IMR-90 (cell line): ENCODE data around the gene TXNL4A. TPM values are rescaled to one million over a fixed set of nuclear protein-coding genes. Genes with fewer than 3 reads are reported as not detected.

Experiments
- ATAC-seq: fragments of 200-7000 bp; cut with Tn5 transposase; 2 replicates; pipeline ENCODE4 v1.9.1; 2020; ENCODE audit warnings: low read depth, mild to moderate bottlenecking, moderate library complexity
- BruUV-seq: library from RNA; stranded (reverse); fragments of 400-500 nt; replicated peaks from 2 replicates; lab custom pipeline; 2021; lab: Mats Ljungman, UMichigan
- CTCF ChIA-PET: fragments of 300-600 bp; formaldehyde crosslinking; extraction: SDS; loops from one replicate; lab custom pipeline; 2021; ENCODE audit warnings: antibody characterized with exemption; lab: Yijun Ruan, JAX
- POLR2A ChIA-PET: fragments of 300-600 bp; sonication (Branson Sonifier 250); formaldehyde crosslinking; loops from one replicate; lab custom pipeline; 2022; ENCODE audit warnings: antibody characterized with exemption; ENCODE audit not compliant: unreplicated experiment; lab: Charles Lee
- DNase-seq: peaks from one replicate; pipeline ENCODE4 v3.0.0; 2013
- H2AFZ ChIP-seq: replicated peaks from 2 replicates; pipeline ENCODE3; 2013; ENCODE audit warnings: low read length, mild to moderate bottlenecking; ENCODE audit not compliant: poor library complexity
- H2AK5ac ChIP-seq: 2 replicates; pipeline ENCODE4 v1.6.1; 2013; ENCODE audit warnings: low read depth, low read length, inconsistent platforms
- H2AK9ac ChIP-seq: replicated peaks from 2 replicates; pipeline ENCODE3; 2013; ENCODE audit warnings: mild to moderate bottlenecking, low read depth, low read length, moderate library complexity; ENCODE audit not compliant: poor library complexity
- H2BK120ac ChIP-seq: 2 replicates; pipeline ENCODE4 v1.6.1; 2013; ENCODE audit warnings: low read depth, low read length, inconsistent platforms
- H2BK15ac ChIP-seq: 3 replicates; pipeline ENCODE4 v1.6.1; 2013; ENCODE audit warnings: low read depth, low read length, inconsistent platforms
- H2BK20ac ChIP-seq: 2 replicates; pipeline ENCODE4 v1.6.1; 2013; ENCODE audit warnings: low read depth, mild to moderate bottlenecking, inconsistent platforms, low read length, moderate library complexity
- H2BK5ac ChIP-seq: 2 replicates; pipeline ENCODE4 v1.6.1; 2013; ENCODE audit warnings: mild to moderate bottlenecking, low read depth, low read length, inconsistent platforms; ENCODE audit not compliant: poor library complexity, severe bottlenecking
- H3K14ac ChIP-seq: replicated peaks from 2 replicates; pipeline ENCODE4 v1.6.1; 2013; ENCODE audit warnings: low read depth, low read length, inconsistent platforms
- H3K18ac ChIP-seq: 2 replicates; pipeline ENCODE4 v1.6.1; 2013; ENCODE audit warnings: low read depth, low read length, control low read depth
- H3K23ac ChIP-seq: 2 replicates; pipeline ENCODE4 v1.6.1; 2013; ENCODE audit warnings: low read depth, low read length, inconsistent platforms
- H3K27ac ChIP-seq: 2 replicates; pipeline ENCODE4 v1.5.1; 2013; ENCODE audit warnings: mild to moderate bottlenecking, control low read depth, low read length; ENCODE audit not compliant: insufficient read depth
- H3K27me3 ChIP-seq: 2 replicates; pipeline ENCODE4 v1.6.1; 2013; ENCODE audit warnings: low read length; ENCODE audit not compliant: control insufficient read depth, insufficient read depth
- H3K36me3 ChIP-seq: 2 replicates; pipeline ENCODE4 v1.6.1; 2013; ENCODE audit warnings: low read length, mixed read lengths; ENCODE audit not compliant: control insufficient read depth, insufficient read depth
- H3K4ac ChIP-seq: 2 replicates; pipeline ENCODE4 v1.6.1; 2013; ENCODE audit warnings: low read depth, low read length, inconsistent platforms
- H3K4me1 ChIP-seq: 2 replicates; pipeline ENCODE4 v1.6.1; 2013; ENCODE audit warnings: low read length, mixed read lengths; ENCODE audit not compliant: control insufficient read depth, insufficient read depth
- H3K4me2 ChIP-seq: 2 replicates; pipeline ENCODE4 v1.6.1; 2013; ENCODE audit warnings: low read depth, mild to moderate bottlenecking, control low read depth, low read length, moderate library complexity
- H3K4me3 ChIP-seq: 2 replicates; pipeline ENCODE4 v1.5.1; 2013; ENCODE audit warnings: low read depth, mild to moderate bottlenecking, control low read depth, low read length, moderate library complexity; ENCODE audit not compliant: insufficient read depth
- H3K56ac ChIP-seq: 2 replicates; pipeline ENCODE4 v1.6.1; 2013; ENCODE audit warnings: low read length, inconsistent platforms; ENCODE audit not compliant: insufficient read depth; ENCODE audit errors: extremely low read depth
- H3K79me1 ChIP-seq, 2 experiments: 2 replicates each; pipeline ENCODE4 v1.6.1; 2013; ENCODE audit warnings: low read length in 2 of 2, inconsistent platforms in 1 of 2, low read depth in 1 of 2
- H3K9ac ChIP-seq: 2 replicates; pipeline ENCODE4 v1.6.1; 2013; ENCODE audit warnings: low read depth, low read length, control low read depth
- H3K9me1 ChIP-seq: 2 replicates; pipeline ENCODE4 v1.6.1; 2013; ENCODE audit warnings: low read length, inconsistent platforms; ENCODE audit not compliant: insufficient read depth
- H3K9me3 ChIP-seq: 2 replicates; pipeline ENCODE4 v1.6.1; 2013; ENCODE audit warnings: low read length; ENCODE audit not compliant: control insufficient read depth, insufficient read depth
- H4K20me1 ChIP-seq: 2 replicates; pipeline ENCODE4 v1.6.1; 2013; ENCODE audit warnings: low read length, inconsistent platforms; ENCODE audit not compliant: insufficient read depth
- H4K5ac ChIP-seq: 2 replicates; pipeline ENCODE4 v1.6.1; 2013; ENCODE audit warnings: mild to moderate bottlenecking, low read depth, low read length, control low read depth
- H4K8ac ChIP-seq, 2 experiments: 2 replicates each; pipeline ENCODE4 v1.6.1; 2013; ENCODE audit warnings: low read depth in 2 of 2, low read length in 2 of 2, control low read depth in 1 of 2, inconsistent platforms in 1 of 2
- H4K91ac ChIP-seq: 2 replicates; pipeline ENCODE4 v1.6.1; 2013; ENCODE audit warnings: low read depth, low read length, inconsistent platforms; ENCODE audit not compliant: insufficient read depth
- BHLHE40 ChIP-seq: fragments of 150-350 bp; IDR thresholded peaks from 2 replicates; pipeline ENCODE4 v1.6.1; 2016; ENCODE audit warnings: mild to moderate bottlenecking, low read depth, low read length
- CHD1 ChIP-seq: IDR thresholded peaks from 2 replicates; pipeline ENCODE4 v1.6.1; 2012; ENCODE audit warnings: low read depth, low read length, improper control_type of control experiment
- FOS ChIP-seq: fragments of 150-350 bp; IDR thresholded peaks from 2 replicates; pipeline ENCODE4 v1.6.1; 2016; ENCODE audit warnings: low read depth, low read length
- MAFK ChIP-seq: IDR thresholded peaks from 2 replicates; pipeline ENCODE4 v1.6.1; 2012; ENCODE audit warnings: low read depth, low read length, improper control_type of control experiment
- MAZ ChIP-seq: IDR thresholded peaks from 2 replicates; pipeline ENCODE4 v1.6.1; 2012; ENCODE audit warnings: low read depth, mild to moderate bottlenecking, low read length, improper control_type of control experiment, moderate library complexity, borderline replicate concordance
- MXI1 ChIP-seq: IDR thresholded peaks from 2 replicates; pipeline ENCODE4 v1.6.1; 2012; ENCODE audit warnings: low read depth, mild to moderate bottlenecking, low read length, moderate library complexity, borderline replicate concordance
- NFE2L2 ChIP-seq: fragments of 150-350 bp; IDR thresholded peaks from 2 replicates; pipeline ENCODE4 v1.6.1; 2016; ENCODE audit warnings: low read depth, mild to moderate bottlenecking, low read length
- POLR2A ChIP-seq: IDR thresholded peaks from 2 replicates; pipeline ENCODE4 v1.6.1; 2012; ENCODE audit warnings: mild to moderate bottlenecking, low read depth, low read length
- RAD21 ChIP-seq: IDR thresholded peaks from 2 replicates; pipeline ENCODE4 v1.6.1; 2012; ENCODE audit warnings: low read length, improper control_type of control experiment
- RCOR1 ChIP-seq: IDR thresholded peaks from 2 replicates; pipeline ENCODE4 v1.6.1; 2012; ENCODE audit warnings: mild to moderate bottlenecking, low read length, improper control_type of control experiment; ENCODE audit not compliant: insufficient replicate concordance
- RFX5 ChIP-seq: IDR thresholded peaks from 2 replicates; pipeline ENCODE4 v1.8.0; 2012; ENCODE audit warnings: low read depth, mild to moderate bottlenecking, low read length, moderate library complexity
- SMC3 ChIP-seq: fragments of 150-350 bp; IDR thresholded peaks from 2 replicates; pipeline ENCODE4 v1.6.1; 2016; ENCODE audit warnings: low read depth, mild to moderate bottlenecking, antibody characterized with exemption, low read length, moderate library complexity
- WGBS, 2 experiments: methylation state at CpG; one replicate each; pipeline versions ENCODE4 v1.1.5 to v1.1.7; 2013; ENCODE audit warnings: missing lambda C conversion rate in 2 of 2; ENCODE audit not compliant: insufficient read length in 1 of 2; ENCODE audit errors: extremely low coverage in 2 of 2; 5-methylcytosine and 5-hydroxymethylcytosine counted together
- dilution Hi-C: fragments of 300-500 bp; cut with HindIII; formaldehyde crosslinking; loops from one replicate; pipeline ENCODE4 v1.14.3; 2018; ENCODE audit warnings: low sequenced_read_pairs; ENCODE audit not compliant: unreplicated experiment
- in situ Hi-C: fragments of 300-500 bp; cut with MboI; formaldehyde crosslinking; loops from 3 replicates; pipeline ENCODE4 v1.14.3; 2019; ENCODE audit warnings: low sequenced_read_pairs, inconsistent platforms, mixed read lengths
- intact Hi-C: fragments of 100-400 bp; cut with micrococcal nuclease; formaldehyde crosslinking; loops from 2 replicates; pipeline ENCODE4 v1.10.0; 2022
- polyA plus RNA-seq, 3 experiments: library from polyadenylated mRNA; depleted of rRNA; stranded (reverse); fragments of >200 nt; gene quantifications; 2 replicates each; pipeline ENCODE4 v1.2.3, GENCODE V29; 2012; ENCODE audit warnings: low replicate concordance in 1 of 3
- total RNA-seq: library from RNA; depleted of rRNA; stranded (reverse); fragments of >200 nt; gene quantifications from 2 replicates; pipeline ENCODE4 v1.2.3, GENCODE V29; 2012
- TF ChIP-seq, protein P1 (sequence below): fragments of 150-350 bp; IDR thresholded peaks from 2 replicates; pipeline ENCODE4 v1.6.1; 2016; ENCODE audit warnings: low read depth, mild to moderate bottlenecking, low read length, moderate library complexity, borderline replicate concordance
- TF ChIP-seq, protein P2 (sequence below): fragments of 150-350 bp; IDR thresholded peaks from 2 replicates; pipeline ENCODE4 v1.6.1; 2017; ENCODE audit warnings: mild to moderate bottlenecking, antibody characterized with exemption, low read length, low read depth
- TF ChIP-seq, protein P3 (sequence below): conservative IDR thresholded peaks from 2 replicates; pipeline ENCODE4 v1.5.1; 2012; ENCODE audit warnings: mild to moderate bottlenecking, low read depth, low read length, improper control_type of control experiment

The TXNL4A gene
- total and polyA plus RNA-seq, 2 of the 4 experiments (the other 2 are of a cell fraction) = 38.7 to 103 TPM

DNA sequence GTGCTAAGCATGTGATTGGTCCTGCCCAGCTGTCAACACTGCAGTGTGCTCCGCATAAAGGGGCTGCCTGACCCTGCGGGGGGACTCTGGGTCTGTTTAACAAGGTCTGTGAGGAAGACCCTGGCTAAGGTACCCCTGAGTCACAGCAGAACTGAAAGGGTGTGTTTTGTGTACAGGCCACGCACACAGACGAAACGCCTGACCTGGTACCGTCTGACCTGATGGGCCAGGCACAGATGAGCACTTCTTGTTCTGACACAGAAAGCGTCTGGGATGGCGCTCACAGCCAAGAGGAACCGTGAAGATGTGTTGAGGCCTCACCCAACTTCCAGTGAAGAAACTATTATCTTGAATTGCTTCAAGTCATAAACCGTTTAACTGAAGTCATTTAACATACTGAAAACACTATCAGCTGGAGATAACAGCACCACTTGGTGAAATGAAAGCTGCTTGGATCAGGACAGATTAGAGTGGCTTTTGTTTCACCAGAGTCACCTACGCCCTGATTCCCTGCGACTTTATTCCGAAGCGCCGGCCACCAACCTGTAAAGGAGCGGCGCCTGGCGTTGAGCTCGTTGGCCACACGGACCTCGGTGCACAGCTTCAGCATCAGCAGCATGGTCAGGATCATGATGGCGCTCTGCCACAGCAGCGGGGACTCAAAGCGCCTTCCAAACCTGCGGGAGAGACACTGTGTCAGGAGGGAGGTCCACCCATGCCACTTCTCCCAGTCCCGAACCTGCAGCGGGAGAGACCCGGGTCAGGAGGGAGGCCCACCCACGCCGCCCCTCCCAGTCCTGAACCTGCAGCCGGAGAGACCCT, 45.4 kb downstream of the TXNL4A start:
- H3K79me1 ChIP-seq = peaks cover 14 to 85% of the 10 kb centered on the region in 2 experiments
- no peak overlapping the region for H2AK9ac ChIP-seq
- no peak overlapping the region for H3K27ac ChIP-seq
- H3K4ac ChIP-seq = no peak overlapping the region
- no peak overlapping the region for H4K8ac ChIP-seq
- peaks cover 73% of the 10 kb centered on the region for H4K20me1 ChIP-seq
- 86% methylated on average over 19 of the region's 31 CpGs; no CpG with 5 or more reads in 1 of the 2 experiments for WGBS, 2 experiments
- in situ Hi-C loops (no loop called here), dilution Hi-C loops (no loop called here), intact Hi-C loops (no loop called here)
- no peak overlapping the region for H2BK15ac ChIP-seq
- H3K9me3 ChIP-seq = no peaks in the 10 kb centered on the region
- H2AFZ ChIP-seq = no peak overlapping the region
- H3K18ac ChIP-seq = no peak overlapping the region
- H3K36me3 ChIP-seq = peaks cover 51% of the 10 kb centered on the region
- no peak overlapping the region for H3K9ac ChIP-seq
- BruUV-seq = no TSS peak
- ChIA-PET CTCF (interaction anchor here (0.8 kb wide), 1 partner anchor 63 kb away, joined by 3 read pairs; no protein-coding TSS in a partner anchor), POLR2A (no interaction called here)
- H3K9me1 ChIP-seq = peaks cover 10% of the 10 kb centered on the region
- peaks cover 7% of the 10 kb centered on the region; the same call in 1 of the 2 replicates for H3K4me1 ChIP-seq
- no peak overlapping the region for H4K5ac ChIP-seq
- no peak overlapping the region for H2BK5ac ChIP-seq
- no peak for ATAC-seq
- no peak overlapping the region for H3K23ac ChIP-seq
- no peak overlapping the region for H4K91ac ChIP-seq
- H3K4me3 ChIP-seq = no peak overlapping the region
- no peak overlapping the region for H2AK5ac ChIP-seq
- no peak overlapping the region for H2BK20ac ChIP-seq
- H3K14ac ChIP-seq = no peak overlapping the region
- H2BK120ac ChIP-seq = no peak overlapping the region
- H3K56ac ChIP-seq = no peak overlapping the region
- H3K27me3 ChIP-seq = no peaks in the 10 kb centered on the region
- no peak for DNase-seq
- H3K4me2 ChIP-seq = no peak overlapping the region
- TF ChIP-seq, protein P1, sequence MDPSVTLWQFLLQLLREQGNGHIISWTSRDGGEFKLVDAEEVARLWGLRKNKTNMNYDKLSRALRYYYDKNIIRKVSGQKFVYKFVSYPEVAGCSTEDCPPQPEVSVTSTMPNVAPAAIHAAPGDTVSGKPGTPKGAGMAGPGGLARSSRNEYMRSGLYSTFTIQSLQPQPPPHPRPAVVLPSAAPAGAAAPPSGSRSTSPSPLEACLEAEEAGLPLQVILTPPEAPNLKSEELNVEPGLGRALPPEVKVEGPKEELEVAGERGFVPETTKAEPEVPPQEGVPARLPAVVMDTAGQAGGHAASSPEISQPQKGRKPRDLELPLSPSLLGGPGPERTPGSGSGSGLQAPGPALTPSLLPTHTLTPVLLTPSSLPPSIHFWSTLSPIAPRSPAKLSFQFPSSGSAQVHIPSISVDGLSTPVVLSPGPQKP = no peak
- TF ChIP-seq MAFK (no peak), SMC3 (no peak), RCOR1 (no peak), POLR2A (no peak), RAD21 (no peak), RFX5 (no peak), FOS (no peak), MAZ (no peak), NFE2L2 (no peak), BHLHE40 (no peak), CHD1 (no peak), MXI1 (no peak)
- TF ChIP-seq, protein P2, sequence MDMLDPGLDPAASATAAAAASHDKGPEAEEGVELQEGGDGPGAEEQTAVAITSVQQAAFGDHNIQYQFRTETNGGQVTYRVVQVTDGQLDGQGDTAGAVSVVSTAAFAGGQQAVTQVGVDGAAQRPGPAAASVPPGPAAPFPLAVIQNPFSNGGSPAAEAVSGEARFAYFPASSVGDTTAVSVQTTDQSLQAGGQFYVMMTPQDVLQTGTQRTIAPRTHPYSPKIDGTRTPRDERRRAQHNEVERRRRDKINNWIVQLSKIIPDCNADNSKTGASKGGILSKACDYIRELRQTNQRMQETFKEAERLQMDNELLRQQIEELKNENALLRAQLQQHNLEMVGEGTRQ = no peak
- TF ChIP-seq, protein P3, sequence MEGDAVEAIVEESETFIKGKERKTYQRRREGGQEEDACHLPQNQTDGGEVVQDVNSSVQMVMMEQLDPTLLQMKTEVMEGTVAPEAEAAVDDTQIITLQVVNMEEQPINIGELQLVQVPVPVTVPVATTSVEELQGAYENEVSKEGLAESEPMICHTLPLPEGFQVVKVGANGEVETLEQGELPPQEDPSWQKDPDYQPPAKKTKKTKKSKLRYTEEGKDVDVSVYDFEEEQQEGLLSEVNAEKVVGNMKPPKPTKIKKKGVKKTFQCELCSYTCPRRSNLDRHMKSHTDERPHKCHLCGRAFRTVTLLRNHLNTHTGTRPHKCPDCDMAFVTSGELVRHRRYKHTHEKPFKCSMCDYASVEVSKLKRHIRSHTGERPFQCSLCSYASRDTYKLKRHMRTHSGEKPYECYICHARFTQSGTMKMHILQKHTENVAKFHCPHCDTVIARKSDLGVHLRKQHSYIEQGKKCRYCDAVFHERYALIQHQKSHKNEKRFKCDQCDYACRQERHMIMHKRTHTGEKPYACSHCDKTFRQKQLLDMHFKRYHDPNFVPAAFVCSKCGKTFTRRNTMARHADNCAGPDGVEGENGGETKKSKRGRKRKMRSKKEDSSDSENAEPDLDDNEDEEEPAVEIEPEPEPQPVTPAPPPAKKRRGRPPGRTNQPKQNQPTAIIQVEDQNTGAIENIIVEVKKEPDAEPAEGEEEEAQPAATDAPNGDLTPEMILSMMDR = no peak
